ENCODE results near the gene SLX1A. TPM values are rescaled to one million over a fixed set of nuclear protein-coding genes. Genes with fewer than 3 reads are reported as not detected.

SLX1A gene
- total RNA-seq, 1 experiment from 2014 or later, result 19.1 TPM

Other genes starting within 250 kb of the SLX1A start
- 54.5 and 57.7 TPM in 2 replicates for gene TMEM219, start 231.8 kb upstream of the SLX1A start, total RNA-seq (2022)
- 45.8 and 47.1 TPM in 2 replicates for gene TAOK2, start 220.0 kb upstream of the SLX1A start, total RNA-seq (2022)
- gene HIRIP3, start 198.3 kb upstream of the SLX1A start, total RNA-seq (2022), result 22.7 and 23.3 TPM in 2 replicates
- 58.6 and 58.8 TPM in 2 replicates for gene INO80E, start 197.6 kb upstream of the SLX1A start, total RNA-seq (2022)
- gene DOC2A, start 182.8 kb upstream of the SLX1A start, total RNA-seq (2022), result 3.5 and 4.5 TPM in 2 replicates
- gene C16orf92, start 170.7 kb upstream of the SLX1A start, total RNA-seq (2022), result not detected in 2 replicates
- gene TLCD3B, start 162.6 kb upstream of the SLX1A start, total RNA-seq (2022), result 0.48 and 0.60 TPM in 2 replicates
- gene ALDOA, start 128.1 kb upstream of the SLX1A start, total RNA-seq (2022), result 675 and 802 TPM in 2 replicates
- 130 and 134 TPM in 2 replicates for gene PPP4C, start 117.9 kb upstream of the SLX1A start, total RNA-seq (2022)
- gene TBX6, start 102.0 kb upstream of the SLX1A start, total RNA-seq (2022), result 1.1 and 1.6 TPM in 2 replicates
- 24.4 and 26.3 TPM in 2 replicates for gene YPEL3, start 97.7 kb upstream of the SLX1A start, total RNA-seq (2022)
- 5.8 and 8.4 TPM in 2 replicates for gene GDPD3, start 80.3 kb upstream of the SLX1A start, total RNA-seq (2022)
- 64.0 and 71.9 TPM in 2 replicates for gene MAPK3, start 70.7 kb upstream of the SLX1A start, total RNA-seq (2022)
- 0.95 and 1.2 TPM in 2 replicates for gene CORO1A, start 10.3 kb upstream of the SLX1A start, total RNA-seq (2022)
- gene BOLA2B, start 209 bp upstream of the SLX1A start, total RNA-seq (2022), result 96.5 and 114 TPM in 2 replicates
- 8.3 and 9.1 TPM in 2 replicates for gene SULT1A3, start 5.4 kb downstream of the SLX1A start, total RNA-seq (2022)
- gene NPIPB13, start 54.6 kb downstream of the SLX1A start, total RNA-seq (2022), result 6.7 and 7.8 TPM in 2 replicates
- 50.1 and 51.8 TPM in 2 replicates for gene CD2BP2, start 161.4 kb downstream of the SLX1A start, total RNA-seq (2022)
- gene TBC1D10B, start 176.6 kb downstream of the SLX1A start, total RNA-seq (2022), result 36.9 and 40.5 TPM in 2 replicates
- 2.7 and 2.9 TPM in 2 replicates for gene MYL11, start 180.9 kb downstream of the SLX1A start, total RNA-seq (2022)
- gene SEPTIN1, start 188.7 kb downstream of the SLX1A start, total RNA-seq (2022), result 0.21 and 0.34 TPM in 2 replicates
- 12.8 and 13.4 TPM in 2 replicates for gene ZNF48, start 201.5 kb downstream of the SLX1A start, total RNA-seq (2022)
- 4.7 and 5.8 TPM in 2 replicates for gene ZNF771, start 213.7 kb downstream of the SLX1A start, total RNA-seq (2022)
- 51.1 and 53.2 TPM in 2 replicates for gene DCTPP1, start 236.2 kb downstream of the SLX1A start, total RNA-seq (2022)

All from Caco-2 (cell line).